ENCODE data around the gene ACAD8. TPM values are rescaled to one million over a fixed set of nuclear protein-coding genes. Genes with fewer than 3 reads are reported as not detected.

The ACAD8 gene
- total RNA-seq, 1 donor from 2014 or later, result 17.9 TPM

GRCh38 chr11:134292661-134293060 is 39.3 kb downstream of the ACAD8 start:
- DNase-seq (ENCODE audit: low read depth) (no peak), FAIRE-seq (no peak)
- Histone ChIP-seq H3K4me3 (ENCODE audit: low read depth, low read length) (no peak overlapping the region), H3K27me3 (ENCODE audit: control insufficient read depth, insufficient read depth, low read length) (no peaks in the 10 kb centered on the region), H3K36me3 (ENCODE audit: control insufficient read depth, insufficient read depth, low read length) (no peaks in the 10 kb centered on the region)
- TF ChIP-seq CTCF (IDR thresholded peaks at IDR 0.05; ENCODE audit: insufficient read depth, low read length, severe bottlenecking), result no peak

- no peak for FAIRE-seq
- DNase-seq (ENCODE audit: low read depth), result no peak
- TF ChIP-seq CTCF (IDR thresholded peaks at IDR 0.05; ENCODE audit: insufficient read depth, low read length, severe bottlenecking), result no peak
- H3K27me3 ChIP-seq (ENCODE audit: control insufficient read depth, insufficient read depth, low read length), result no peaks in the 10 kb centered on the region
- H3K36me3 ChIP-seq (ENCODE audit: control insufficient read depth, insufficient read depth, low read length), result no peaks in the 10 kb centered on the region
- H3K4me3 ChIP-seq (ENCODE audit: low read depth, low read length), result no peak overlapping the region
Measured at GRCh38 chr11:134293119-134294113, 40.0 kb downstream of the ACAD8 start.

- H3K27me3 ChIP-seq (ENCODE audit: control insufficient read depth, insufficient read depth, low read length), result no peaks in the 10 kb centered on the region
- TF ChIP-seq CTCF (IDR thresholded peaks at IDR 0.05; ENCODE audit: insufficient read depth, low read length, severe bottlenecking), result no peak
- H3K36me3 ChIP-seq (ENCODE audit: control insufficient read depth, insufficient read depth, low read length), result no peaks in the 10 kb centered on the region
- DNase-seq (ENCODE audit: low read depth) (no peak), FAIRE-seq (no peak)
- no peak overlapping the region for H3K4me3 ChIP-seq (ENCODE audit: low read depth, low read length)
Measured at GRCh38 chr11:134294664-134295063, 41.3 kb downstream of the ACAD8 start.

GRCh38 chr11:134312223-134312622 is 58.9 kb downstream of the ACAD8 start:
- no peak for TF ChIP-seq CTCF (IDR thresholded peaks at IDR 0.05; ENCODE audit: insufficient read depth, low read length, severe bottlenecking)
- Histone ChIP-seq H3K27me3 (ENCODE audit: control insufficient read depth, insufficient read depth, low read length) (no peaks in the 10 kb centered on the region), H3K36me3 (ENCODE audit: control insufficient read depth, insufficient read depth, low read length) (no peaks in the 10 kb centered on the region), H3K4me3 (ENCODE audit: low read depth, low read length) (no peak overlapping the region)
- DNase-seq (ENCODE audit: low read depth) (no peak), FAIRE-seq (no peak)

GRCh38 chr11:134312807-134313206 is 59.4 kb downstream of the ACAD8 start:
- TF ChIP-seq CTCF (IDR thresholded peaks at IDR 0.05; ENCODE audit: insufficient read depth, low read length, severe bottlenecking), result no peak
- Histone ChIP-seq H3K27me3 (ENCODE audit: control insufficient read depth, insufficient read depth, low read length) (no peaks in the 10 kb centered on the region), H3K36me3 (ENCODE audit: control insufficient read depth, insufficient read depth, low read length) (no peaks in the 10 kb centered on the region), H3K4me3 (ENCODE audit: low read depth, low read length) (no peak overlapping the region)
- DNase-seq (ENCODE audit: low read depth), result no peak
- FAIRE-seq, result no peak
